ENCODE measurements around the gene TNFAIP8. TPM values are rescaled to one million over a fixed set of nuclear protein-coding genes. Genes with fewer than 3 reads are reported as not detected.

Gene TNFAIP8
- total RNA-seq = 51.0 and 68.0 TPM in 2 replicates

DNA sequence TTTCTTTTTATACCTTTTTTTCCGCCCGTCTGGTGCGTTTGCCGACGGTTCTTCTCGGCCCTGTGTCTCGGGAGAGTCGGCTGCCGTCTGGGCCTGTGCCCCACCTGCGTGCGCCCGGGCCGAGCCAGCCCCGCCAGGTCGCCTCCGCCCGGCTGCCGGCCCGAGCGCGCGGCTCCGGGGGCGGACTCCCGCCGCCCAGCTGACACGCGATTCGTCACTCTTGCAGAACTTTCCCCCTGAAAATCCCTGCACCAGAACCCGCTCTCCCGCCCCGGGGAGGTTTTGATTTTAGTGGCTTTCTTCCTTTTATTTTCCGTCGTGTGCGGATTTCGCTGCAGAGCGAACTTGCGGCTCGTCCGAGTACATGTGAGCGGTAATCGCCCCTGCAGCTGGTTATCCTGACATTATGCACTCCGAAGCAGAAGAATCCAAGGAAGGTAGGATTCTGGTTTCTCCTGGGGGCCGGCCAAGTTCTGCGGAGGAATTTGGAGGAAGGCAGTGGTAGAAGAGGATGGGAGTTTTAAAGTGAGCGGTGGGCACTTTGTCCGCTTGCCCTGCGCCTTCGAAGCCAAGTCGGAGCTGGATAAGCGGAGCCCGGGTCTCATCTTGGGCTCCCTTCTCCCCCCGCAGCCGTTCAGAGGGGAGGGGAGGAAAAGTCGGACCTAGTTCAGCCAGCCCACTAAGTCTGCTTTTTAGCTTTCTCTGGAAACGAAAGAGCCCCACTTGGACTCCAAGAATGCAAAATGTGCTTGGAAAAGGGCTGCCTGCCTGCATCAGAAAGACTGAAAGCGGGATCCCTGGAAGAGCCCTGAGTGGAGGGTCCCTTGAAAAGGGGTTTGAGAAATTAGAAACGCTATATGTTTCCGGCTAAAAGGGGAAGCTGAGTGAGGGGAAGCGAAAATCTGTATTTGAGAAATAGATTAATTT lies at the start of gene TNFAIP8:
TSS of gene TNFAIP8 (plus strand) at position 335 of the 927 bp plus-strand sequence. CDS start at position 407, 72 bp downstream.

Other genes with a start within 250 kb of the TNFAIP8 start
- 144 and 146 TPM in 2 replicates for gene HSD17B4, start 96.5 kb downstream of the TNFAIP8 start, total RNA-seq